ENCODE results near the gene IL17C.
"Not testable (repeated sequence)": the region's sequence is repeated elsewhere in the genome, so short reads cannot be mapped to it uniquely, and the experiment has no call there.

IL17C gene, protein sequence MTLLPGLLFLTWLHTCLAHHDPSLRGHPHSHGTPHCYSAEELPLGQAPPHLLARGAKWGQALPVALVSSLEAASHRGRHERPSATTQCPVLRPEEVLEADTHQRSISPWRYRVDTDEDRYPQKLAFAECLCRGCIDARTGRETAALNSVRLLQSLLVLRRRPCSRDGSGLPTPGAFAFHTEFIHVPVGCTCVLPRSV

DNA sequence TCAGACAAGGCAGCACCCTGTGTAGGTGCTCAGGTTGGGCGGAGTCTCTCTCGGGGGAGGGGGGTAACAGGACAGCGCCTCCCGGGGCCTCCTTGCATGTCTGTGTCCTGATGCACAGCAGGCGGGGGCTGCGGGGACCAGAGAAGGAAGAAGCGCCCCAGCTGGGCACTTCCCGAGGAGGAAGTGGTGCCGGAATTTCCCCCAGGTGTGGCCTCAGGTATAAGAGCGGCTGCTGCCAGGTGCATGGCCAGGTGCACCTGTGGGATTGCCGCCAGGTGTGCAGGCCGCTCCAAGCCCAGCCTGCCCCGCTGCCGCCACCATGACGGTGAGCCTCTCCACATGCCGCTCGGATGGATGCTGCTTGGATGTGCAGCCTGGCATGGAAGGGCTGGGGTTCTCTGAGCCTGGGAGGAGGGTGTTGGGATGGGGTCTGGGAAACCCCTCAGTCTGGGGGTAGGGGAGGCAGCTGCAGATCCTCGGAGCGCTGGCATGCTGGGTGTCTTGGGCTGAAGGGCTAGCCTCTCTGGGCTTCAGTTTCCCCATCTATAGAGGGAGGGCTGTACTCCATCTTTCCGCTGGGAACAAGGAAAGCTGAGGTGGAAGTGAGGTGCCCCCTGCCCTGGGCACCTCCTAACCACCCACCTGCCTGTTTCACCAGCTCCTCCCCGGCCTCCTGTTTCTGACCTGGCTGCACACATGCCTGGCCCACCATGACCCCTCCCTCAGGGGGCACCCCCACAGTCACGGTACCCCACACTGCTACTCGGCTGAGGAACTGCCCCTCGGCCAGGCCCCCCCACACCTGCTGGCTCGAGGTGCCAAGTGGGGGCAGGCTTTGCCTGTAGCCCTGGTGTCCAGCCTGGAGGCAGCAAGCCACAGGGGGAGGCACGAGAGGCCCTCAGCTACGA, at the start of gene IL17C:
Gene IL17C, plus strand, starts transcription at position 250 of the 908 bp plus-strand sequence. Its CDS starts 70 bp downstream, at position 320.
- DNase-seq: no peak

GRCh38 chr16:88588754-88589153, 49.6 kb upstream of the IL17C start:
- DNase-seq: no peak

DNA sequence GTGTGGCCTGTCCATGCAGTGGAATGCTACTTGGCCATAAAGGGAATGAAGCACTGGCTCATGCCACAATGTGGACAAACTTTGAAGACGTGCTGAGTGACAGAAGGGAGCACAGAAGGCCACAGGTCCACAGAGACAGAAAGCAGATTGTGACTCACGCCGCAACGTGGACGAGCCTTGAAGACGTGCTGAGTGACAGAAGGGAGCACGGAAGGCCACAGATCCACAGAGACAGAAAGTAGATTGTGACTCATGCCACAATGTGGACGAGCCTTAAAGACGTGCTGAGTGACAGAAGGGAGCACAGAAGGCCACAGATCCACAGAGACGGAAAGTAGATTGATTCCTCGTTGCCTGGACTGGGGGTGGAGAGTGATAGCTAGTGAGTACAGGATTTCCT, 48.9 kb upstream of the IL17C start:
- no peak for DNase-seq

DNA sequence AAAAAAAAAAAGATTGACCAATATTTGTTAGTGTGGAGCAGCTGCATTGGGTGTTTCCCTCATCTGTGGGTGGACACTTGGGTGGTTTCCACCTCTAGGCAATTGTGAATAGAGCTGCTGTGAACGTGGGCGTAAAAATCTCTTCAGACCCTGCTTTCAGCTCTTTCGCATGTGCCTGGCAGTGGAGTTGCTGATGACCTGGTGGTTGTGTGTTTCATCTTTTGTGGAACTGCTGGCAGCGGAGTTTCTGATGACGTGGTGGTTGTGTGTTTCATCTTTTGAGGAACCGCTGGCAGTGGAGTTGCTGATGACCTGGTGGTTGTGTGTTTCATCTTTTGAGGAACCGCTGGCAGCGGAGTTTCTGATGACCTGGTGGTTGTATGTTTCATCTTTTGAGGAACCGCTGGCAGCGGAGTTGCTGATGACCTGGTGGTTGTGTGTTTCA, 46.8 kb upstream of the IL17C start:
- no peak for DNase-seq

DNA sequence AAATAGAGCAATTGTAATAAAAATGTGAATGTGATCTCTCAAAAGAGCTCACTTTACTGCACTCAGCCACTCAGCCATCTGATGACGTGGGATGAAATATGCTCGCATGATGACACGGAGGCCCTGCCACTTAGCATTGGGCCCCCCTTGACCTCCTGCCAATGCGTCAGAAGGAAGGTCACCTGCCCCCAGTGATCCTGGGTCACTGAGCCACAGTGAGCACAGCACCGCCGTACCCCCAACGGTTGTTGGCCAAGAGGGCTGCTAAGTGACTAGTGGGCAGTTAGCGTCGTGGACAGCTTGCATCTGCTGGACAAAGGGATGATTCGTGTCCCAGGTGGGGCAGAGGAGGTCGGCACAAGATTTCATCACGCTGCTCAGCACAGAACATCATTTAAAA, 45.3 kb upstream of the IL17C start:
- no peak for DNase-seq

- no peak for DNase-seq
Measured at GRCh38 chr16:88593489-88593888, 44.9 kb upstream of the IL17C start.

DNA sequence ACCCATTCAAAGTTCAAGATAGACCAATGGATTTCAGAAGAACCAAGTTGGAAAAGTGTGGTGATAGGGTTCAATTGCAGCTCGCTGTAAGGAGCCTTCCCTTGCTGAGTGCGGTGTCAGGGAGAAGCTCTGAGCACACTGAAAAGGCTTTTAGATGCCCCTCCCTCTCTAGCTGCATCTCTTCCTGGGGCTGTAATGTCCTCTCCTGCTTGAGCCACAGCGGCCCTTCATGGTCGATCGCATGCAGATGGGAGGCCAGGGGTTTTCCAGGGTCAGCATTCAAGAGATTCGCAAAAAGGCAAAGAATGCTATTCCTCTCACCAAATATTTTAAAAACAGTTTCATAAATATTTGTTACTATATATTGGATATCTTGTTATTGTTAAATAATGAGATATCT, 44.5 kb upstream of the IL17C start:
- no peak for DNase-seq

DNA sequence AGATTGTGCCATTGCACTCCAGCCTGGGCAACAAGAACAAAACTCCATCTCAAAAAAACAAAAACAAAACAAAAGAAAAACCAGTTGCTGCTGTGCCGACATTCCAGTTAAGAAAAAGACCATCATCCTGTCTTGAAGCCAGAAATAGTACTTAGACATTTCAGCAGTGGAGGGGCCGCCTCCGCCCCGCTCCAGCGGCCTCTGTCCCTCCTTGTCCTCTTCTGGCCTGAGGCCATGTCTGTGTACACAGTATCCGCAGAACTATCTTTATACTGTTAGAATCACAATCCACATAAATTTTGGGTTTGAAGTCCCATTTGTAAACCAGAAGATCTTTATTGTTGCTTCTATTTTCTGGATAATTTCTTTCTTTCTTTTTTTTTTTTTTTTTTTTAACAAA, 43.3 kb upstream of the IL17C start:
- DNase-seq: no peak

DNA sequence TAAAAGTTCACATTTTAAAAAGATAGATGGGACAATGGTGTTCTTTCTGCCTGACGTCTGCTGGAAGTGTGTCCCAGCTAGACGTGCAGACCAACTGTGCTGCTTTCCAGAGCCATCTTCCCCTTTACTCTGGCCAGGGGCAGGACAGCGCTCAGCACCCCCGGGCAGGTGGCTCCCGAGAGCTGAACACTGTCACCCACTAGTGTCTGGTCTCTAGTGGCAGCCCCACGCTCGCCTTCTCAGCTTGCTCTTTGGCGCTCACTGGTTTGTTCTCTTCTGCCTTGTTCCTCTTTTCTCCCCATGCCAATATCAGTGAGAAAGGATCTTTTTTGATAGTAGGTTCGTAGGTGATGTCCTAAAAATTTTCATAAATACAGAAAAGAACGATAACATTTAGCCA, 42.5 kb upstream of the IL17C start:
- no peak for DNase-seq

DNA sequence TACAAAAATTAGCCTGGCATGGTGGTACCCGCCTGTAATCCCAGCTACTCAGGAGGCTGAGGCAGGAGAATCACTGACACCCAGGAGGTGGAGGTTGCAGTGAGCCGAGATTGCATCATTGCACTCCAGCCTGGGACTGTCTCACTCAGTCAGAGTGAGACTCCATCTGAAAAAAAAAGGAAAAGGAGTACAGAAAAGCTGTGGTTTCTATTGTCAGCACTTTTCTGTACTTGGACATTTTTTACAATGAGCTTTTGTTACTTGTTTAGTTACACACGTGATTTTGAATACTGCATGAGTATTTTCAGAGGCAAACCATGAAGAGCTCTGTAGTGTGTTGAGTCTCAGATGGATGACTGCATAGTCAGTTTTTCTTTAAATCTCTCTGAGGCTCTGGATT, 41.9 kb upstream of the IL17C start:
- DNase-seq: no peak

GRCh38 chr16:88597856-88598491, 40.4 kb upstream of the IL17C start:
- DNase-seq: no peak

GRCh38 chr16:88599092-88599733, 39.2 kb upstream of the IL17C start:
- DNase-seq: no peak

GRCh38 chr16:88599825-88600538, 38.4 kb upstream of the IL17C start:
- no peak for DNase-seq

DNA sequence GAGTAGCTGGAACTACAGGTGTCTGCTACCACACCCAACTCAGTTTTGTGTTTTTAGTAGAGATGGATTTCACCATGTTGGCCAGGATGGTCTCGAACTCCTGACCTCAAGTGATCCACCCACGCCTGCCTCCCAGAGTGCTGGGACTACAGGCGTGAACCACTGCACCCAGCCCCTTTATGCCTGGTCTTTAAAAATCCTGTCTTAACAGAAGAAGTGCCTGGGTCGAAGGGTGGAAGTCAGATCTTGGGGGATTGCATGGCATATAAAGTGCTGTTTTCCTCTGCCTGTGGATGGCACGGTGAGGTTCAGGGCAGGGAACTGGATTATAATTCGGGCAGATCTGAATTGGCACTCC, 37.9 kb upstream of the IL17C start:
- DNase-seq: no peak

DNA sequence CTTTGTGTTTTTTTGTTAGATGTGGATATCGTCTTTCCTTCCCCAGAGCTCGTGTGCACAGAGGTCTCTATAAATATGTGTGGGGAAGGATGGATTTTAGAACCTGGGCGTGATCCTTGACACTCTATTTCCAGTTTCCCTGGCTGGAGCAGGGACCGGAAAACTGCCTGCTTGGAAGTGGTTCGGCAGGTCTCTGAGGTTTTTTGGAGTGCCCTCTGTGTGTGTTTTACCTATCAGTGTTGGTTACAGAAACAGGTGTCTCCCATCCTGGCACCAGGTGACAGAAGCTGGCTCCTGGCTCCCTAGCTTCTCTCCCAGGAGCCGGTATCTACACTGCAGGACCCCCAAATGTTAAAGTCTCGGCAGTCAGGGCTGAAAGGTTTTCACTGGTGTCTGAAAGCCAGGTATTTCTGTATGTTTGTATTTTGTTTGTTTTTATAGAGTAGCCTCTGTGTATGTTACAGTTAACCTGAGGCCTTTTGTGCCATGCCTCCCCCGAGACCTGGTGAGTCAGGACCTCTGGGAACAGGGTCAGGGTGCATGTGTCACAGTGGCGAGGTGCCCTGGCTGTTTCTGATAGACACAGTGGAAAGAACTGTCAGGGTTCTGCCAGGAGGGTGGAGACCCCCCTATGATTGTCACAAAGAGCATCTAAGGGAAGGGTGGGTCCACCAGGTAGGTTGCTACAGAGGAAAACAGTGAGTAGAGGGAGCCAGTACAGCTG, 36.9 kb upstream of the IL17C start:
- DNase-seq: no peak

- DNase-seq: no peak
Measured at GRCh38 chr16:88602091-88602490, 36.3 kb upstream of the IL17C start.

DNA sequence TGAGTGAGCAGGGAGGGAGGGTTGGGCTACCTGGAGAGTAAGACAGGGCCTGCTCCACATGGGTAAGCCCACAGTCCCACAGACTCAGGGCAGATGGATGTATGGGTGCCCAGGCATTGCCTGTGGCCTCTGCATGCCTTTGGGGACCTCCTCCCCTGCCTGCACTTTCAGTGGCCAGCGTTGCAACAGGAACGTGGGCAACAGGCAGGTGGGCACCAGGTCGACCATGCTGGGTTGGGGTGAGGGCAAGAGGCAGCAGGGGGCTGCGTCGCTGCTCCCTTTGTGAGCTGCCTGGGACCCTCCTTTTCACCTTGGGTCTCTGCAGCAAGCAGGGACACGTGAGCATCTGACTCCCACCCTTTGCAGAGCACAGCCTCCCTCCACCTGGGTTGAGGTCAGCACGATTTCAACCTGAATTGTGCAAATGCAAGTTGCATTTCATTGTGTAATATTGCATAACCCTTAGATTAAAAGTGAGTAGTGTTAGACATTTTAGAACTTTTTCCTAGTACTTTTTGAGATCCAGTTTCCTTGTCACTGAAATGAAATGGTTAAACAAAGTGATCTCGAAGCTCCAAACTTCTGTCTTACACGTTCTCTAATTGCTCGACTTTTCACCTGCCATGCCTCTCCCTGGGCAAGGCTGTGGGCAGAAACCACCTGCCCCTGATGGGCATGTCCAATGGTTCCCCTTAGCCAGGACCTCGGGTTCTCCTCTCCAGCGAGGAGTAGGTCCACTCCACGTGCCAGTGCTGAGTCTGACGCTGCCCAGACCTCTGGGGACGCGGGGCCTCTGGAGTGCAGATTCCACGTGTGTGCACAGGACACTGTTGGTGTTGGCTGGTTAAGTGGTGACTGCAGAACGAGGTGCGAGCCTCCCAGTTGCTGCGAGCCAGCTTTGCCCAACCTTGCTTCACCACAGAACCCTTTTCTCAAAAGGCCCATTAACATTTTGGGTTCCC, 32.9 kb upstream of the IL17C start:
- no peak for DNase-seq

GRCh38 chr16:88606148-88606757, 32.1 kb upstream of the IL17C start:
- no peak for DNase-seq

DNA sequence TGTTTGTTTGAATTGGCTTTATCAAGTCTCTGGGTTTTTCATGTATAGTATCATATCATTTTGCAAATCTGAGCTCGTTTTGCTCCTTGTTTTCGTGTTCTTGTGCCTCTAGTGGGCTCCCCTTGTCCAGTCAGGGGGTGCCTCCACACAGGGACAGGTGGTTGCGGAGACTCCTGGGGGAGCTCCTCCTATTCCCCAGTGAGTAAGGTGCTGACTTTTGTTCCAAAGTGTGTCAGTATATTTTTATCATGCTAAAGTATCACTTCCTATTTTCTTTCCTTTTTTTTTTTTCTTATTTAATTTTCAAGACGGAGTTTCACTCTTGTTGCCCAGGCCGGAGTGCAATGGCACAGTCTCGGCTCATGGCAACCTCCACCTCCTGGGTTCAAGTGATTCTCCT, 30.3 kb upstream of the IL17C start:
- DNase-seq: no peak

DNA sequence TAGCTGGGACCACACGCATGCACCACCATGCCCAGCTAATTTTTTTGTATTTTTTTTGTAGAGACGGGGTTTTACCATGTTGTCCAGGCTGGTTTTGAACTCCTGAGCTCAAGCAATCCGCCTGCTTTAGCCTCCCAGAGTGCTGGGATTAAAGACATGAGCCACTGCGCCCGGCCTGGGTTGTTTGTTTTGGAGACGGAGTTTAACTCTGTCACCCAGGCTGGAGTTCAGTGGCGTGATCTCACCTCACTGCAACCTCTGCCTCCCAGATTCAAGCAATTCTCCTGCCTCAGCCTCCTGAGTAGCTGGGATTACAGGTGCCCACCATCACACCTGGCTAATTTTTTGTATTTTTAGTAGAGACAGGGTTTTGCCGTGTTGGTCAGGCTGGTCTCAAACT, 28.9 kb upstream of the IL17C start:
- not testable (repeated sequence) for DNase-seq

All from DMS 273 treated with DMSO at 0.1 percent for 48 hours (cell line).